ENCODE results near the gene DNTT. TPM values are rescaled to one million over a fixed set of nuclear protein-coding genes. Genes with fewer than 3 reads are reported as not detected.

Gene DNTT
- total RNA-seq, 1 donor from 2014 or later = not detected

DNA sequence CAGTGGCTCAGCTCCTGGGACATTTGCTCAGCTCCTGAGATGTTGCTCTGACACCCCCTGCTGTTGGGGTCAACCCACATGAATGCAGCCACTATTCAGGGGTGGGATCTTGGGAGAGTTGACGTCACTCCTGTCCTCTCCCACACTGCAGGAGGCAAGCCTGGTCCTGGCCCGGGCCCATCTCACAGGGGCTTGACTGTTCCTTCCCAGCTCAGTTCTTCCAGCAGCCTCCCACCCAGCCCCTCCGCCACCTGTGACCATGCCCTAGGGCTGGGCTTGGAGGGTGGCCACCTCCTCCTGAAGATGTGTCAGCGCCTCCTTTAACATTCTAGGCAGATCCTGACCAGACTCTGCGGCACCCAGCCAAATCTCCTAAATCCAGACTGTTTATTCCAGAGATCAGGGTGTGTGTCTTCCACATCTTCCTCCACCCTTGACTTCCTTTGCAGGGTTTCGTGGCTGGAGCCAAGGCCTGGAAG is 73.6 kb downstream of the DNTT start:
- peak; percentile 38 for DNase-seq (ENCODE audit: low spot score)

DNA sequence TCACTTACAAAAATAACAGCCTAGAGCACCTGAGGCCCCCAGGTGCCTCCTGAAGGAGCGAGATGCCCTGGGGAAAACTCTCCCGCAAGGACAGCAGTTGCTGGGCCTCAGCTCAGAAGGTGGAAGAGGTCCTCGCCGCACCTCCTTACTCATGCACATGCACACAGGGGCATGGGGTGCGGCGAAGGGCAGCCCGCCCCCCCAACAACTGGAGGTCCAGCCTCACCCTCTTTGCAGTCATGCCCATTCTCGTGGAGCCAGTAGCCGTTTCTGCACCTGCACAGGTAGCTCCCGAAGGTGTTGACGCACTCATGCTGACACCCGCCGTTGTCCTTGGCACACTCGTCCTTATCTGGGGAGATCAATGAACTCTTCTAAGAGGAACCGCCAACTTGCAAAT is 74.5 kb downstream of the DNTT start:
- no peak for DNase-seq (ENCODE audit: low spot score)

DNA sequence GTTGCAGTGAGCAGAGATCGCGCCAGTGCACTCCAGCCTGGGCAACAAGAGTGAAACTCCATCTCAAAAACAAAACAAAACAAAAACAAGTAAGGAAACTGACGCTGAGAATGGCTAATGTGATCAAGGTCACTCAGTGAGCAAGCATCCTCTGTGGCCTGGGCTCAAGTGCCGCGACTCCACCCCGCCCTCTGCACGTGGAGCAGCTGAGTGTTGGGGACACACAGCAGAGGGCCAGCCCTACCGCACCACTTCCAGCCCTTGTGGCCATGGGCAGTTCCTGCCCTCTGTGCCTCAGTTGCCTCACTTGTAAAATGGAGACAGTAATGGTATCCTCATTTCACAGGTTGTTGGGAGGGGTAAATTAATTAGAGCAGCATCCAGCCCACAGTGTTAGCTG is 75.5 kb downstream of the DNTT start:
- no peak for DNase-seq (ENCODE audit: low spot score)

DNA sequence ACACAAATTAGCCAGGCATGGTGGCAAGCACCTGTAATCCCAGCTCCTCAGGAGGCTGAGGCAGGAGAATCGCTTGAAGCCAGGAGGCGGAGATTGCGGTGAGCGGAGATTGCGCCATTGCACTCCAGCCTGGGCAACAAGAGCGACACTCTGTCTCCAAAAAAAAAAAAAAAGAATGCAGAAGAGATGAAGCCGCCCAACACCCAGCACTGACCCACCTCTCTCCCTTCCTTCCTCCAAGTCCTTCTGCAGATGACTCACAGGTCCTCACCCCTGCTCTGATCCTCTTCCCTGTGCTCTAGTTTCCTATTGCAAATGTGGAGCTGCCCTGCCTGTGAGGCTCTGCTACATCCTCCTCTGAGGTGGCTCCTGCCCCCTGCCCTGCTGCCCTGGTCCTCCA is 76.6 kb downstream of the DNTT start:
- DNase-seq (ENCODE audit: low spot score) = no peak

DNA sequence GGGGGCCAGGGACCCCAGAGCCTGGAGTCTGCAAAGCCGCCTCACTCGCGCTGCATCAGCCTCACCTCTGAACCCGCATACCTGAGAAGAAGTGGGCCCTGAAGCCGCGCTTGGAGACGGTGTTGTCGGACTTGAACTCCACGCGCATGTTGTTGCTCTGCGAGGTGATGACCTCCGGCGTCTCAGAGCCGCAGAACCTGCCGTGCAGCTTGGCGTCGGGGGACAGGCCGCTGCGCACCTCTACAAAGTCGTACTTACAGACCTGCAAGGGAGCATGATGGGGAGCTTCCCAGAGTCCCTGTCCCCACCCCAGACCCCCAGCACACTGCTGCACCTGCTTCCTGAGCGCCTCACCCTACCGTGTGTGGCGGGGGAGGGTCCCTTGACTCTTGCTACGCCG is 80.3 kb downstream of the DNTT start:
- no peak for DNase-seq (ENCODE audit: low spot score)

DNA sequence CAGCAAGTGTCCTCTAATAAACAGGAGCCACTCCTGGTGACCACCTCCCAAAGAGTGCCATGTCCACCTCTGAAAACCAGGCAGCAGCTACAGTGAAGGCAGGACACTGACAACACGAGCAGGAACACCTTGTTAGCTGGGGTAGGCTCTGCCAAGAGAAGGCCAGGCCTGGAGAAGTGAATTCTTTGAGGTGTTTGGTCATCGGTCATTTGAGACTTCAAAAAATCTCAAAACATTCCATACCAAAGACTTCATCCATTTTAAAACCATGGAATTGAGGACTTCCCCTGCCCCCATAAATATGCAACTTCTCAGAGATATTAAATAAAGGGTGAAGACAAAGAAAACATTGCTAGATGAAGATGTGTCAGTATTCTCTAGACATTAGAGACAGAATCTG is 82.9 kb downstream of the DNTT start:
- DNase-seq (ENCODE audit: low spot score) = no peak

DNA sequence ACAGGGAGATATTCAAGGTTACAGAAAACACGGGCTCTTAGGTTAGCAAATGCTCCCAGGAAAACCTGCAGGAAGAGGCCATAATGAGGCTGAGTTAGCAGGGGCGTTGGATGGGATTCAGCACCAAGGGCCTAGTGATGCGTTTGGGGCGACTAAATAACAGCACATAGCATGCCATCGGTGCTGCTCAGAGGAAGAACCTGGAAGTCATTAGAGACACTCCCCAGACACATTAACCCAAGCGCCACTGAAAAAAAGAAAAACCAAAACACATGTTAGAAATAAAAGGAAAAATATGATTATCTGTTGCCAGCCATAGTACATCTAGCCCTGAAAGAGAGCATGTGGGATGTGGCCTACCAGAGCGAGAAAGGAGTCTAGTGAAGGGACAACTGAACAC is 83.4 kb downstream of the DNTT start:
- no peak for DNase-seq (ENCODE audit: low spot score)

Other genes with a start within 250 kb of the DNTT start
- gene ZNF518A, start 174.1 kb upstream of the DNTT start, total RNA-seq = 21.6 TPM
- 43.9 TPM for gene BLNK, start 32.9 kb upstream of the DNTT start, total RNA-seq
- not detected for gene OPALIN, start 54.6 kb downstream of the DNTT start, total RNA-seq
- gene TLL2, start 209.5 kb downstream of the DNTT start, total RNA-seq = 6.7 TPM

Data from mucosa of gallbladder (tissue), 1 donor.